A172 (cell line): Measurements from ENCODE around the gene SORT1. TPM values are rescaled to one million over a fixed set of nuclear protein-coding genes. Genes with fewer than 3 reads are reported as not detected.

Experiments used
- DNase-seq: peaks from one replicate; pipeline ENCODE4 v3.0.0-alpha.2; 2015; ENCODE audit warnings: low spot score
- total RNA-seq: library from RNA; depleted of rRNA; stranded (reverse); fragments of >200 nt; shearing (Covaris generic); gene quantifications from 2 replicates; pipeline ENCODE4 v1.2.3, GENCODE V29; 2014

Gene SORT1
- total RNA-seq, 1 experiment from 2014 or later: 15.9 TPM

DNA sequence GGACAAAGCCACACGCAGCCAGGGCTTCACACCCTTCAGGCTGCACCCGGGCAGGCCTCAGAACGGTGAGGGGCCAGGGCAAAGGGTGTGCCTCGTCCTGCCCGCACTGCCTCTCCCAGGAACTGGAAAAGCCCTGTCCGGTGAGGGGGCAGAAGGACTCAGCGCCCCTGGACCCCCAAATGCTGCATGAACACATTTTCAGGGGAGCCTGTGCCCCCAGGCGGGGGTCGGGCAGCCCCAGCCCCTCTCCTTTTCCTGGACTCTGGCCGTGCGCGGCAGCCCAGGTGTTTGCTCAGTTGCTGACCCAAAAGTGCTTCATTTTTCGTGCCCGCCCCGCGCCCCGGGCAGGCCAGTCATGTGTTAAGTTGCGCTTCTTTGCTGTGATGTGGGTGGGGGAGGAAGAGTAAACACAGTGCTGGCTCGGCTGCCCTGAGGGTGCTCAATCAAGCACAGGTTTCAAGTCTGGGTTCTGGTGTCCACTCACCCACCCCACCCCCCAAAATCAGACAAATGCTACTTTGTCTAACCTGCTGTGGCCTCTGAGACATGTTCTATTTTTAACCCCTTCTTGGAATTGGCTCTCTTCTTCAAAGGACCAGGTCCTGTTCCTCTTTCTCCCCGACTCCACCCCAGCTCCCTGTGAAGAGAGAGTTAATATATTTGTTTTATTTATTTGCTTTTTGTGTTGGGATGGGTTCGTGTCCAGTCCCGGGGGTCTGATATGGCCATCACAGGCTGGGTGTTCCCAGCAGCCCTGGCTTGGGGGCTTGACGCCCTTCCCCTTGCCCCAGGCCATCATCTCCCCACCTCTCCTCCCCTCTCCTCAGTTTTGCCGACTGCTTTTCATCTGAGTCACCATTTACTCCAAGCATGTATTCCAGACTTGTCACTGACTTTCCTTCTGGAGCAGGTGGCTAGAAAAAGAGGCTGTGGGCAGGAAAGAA lies 122.9 kb downstream of the SORT1 start:
- peak; percentile 87 for DNase-seq

DNA sequence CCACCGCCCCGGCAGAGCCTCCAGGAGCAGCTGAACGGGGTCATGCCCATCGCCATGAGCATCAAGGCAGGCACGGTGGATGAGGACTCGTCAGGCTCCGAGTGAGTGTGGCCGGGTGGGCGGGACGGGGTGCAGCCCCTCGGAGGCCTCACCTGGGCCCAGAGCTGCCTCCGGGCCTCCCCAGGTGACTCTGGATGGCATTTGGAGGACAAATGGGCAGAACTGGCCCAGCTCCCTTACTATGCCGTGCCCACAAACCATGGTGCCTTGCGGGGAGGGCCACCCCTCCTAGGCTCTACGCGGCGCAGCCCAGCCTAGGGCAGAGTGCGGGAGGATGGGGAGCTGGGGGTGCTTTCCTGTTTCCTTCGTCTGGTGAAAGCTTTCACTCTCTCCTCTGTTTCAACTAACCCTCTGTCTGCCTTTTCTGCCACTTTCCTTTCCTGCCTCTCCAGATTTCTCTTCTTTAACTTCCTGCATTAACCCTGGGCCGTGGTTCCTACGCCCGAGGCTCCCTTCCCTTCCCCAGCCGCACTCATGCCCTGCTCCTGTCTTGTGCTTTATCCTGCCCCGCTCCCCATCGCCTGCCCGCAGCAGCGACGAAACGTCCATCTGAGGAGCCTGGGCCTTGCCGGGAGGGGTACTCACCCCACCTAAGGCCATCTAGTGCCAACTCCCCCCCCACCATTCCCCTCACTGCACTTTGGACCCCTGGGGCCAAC lies 124.0 kb downstream of the SORT1 start:
- no peak for DNase-seq

DNA sequence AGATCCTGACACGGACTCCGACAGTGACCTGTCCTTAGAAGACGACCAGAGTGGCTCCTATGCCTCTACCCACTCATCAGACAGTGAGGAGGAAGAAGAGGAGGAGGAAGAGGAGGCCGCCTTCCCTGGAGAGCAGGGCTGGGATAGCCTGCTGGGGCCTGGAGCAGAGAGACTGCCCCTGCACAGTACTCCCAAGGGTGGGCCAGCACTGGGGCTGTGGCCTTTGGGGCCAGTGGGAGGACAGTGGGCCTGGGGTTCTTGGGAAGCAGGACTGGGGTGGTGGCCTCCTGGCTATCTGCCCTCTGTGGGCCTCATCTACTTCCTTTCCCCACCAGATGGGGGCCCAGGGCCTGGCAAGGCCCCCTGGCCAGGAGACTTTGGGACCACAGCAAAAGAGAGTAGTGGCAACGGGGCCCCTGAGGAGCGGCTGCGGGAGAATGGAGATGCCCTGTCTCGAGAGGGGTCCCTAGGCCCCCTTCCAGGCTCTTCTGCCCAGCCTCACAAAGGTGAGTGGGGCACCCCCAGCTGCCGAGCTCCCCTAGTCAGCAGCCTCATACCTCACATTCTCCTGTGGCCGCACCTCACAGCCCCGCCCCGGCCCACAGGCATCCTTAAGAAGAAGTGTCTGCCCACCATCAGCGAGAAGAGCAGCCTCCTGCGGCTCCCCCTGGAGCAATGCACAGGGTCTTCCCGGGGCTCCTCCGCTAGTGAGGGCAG lies 124.7 kb downstream of the SORT1 start:
- no peak for DNase-seq

DNA sequence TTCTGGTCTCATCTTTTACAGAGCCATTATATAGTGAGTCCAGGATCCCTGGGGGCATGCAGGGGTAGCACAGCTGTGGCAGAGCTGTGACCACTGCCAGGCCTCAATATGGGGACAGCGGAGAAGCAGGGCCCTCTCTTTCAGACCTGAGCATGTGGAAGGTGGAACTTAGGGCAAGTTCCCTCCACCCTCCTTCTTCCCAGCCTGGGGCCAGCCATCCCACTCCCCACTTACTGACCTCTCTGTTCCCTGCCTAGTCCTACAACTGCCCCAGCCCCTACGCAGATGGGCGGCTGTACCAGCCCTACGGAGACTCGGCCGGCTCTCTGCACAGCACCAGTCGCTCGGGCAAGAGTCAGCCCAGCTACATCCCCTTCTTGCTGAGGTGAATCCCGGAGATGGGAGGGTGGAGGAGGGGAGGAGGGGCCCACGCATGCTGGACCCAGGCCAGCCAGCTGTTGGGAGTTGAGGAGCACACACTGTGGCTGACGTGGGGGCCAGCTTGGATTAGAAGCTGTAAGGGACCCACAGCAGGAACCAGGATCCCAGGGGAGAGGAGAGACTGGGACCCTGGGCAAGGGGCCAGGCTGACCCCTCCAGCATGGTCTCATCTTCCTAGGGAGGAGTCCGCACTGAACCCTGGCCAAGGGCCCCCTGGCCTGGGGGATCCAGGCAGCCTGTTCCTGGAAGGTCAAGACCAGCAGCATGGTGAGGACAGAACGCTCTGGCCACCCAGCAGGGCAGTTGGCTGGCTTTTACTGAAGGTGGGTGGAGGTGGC lies 125.5 kb downstream of the SORT1 start:
- DNase-seq: no peak

DNA sequence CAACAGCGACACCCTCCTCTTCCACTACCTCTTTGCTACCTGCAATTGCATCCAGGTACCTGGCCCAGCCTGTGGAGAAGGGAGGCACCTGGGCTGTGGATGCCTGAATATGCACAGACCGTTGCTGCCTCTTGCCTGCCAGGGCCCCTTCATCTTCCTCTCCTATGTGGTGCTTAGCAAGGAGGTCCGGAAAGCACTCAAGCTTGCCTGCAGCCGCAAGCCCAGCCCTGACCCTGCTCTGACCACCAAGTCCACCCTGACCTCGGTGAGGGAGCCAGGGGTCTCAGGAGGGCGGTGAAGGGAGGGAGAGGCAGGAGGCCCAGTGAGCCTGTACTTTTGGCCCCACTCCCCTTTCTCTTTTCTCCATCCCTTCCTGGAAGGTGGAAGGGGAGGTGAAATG lies 126.3 kb downstream of the SORT1 start:
- no peak for DNase-seq

DNA sequence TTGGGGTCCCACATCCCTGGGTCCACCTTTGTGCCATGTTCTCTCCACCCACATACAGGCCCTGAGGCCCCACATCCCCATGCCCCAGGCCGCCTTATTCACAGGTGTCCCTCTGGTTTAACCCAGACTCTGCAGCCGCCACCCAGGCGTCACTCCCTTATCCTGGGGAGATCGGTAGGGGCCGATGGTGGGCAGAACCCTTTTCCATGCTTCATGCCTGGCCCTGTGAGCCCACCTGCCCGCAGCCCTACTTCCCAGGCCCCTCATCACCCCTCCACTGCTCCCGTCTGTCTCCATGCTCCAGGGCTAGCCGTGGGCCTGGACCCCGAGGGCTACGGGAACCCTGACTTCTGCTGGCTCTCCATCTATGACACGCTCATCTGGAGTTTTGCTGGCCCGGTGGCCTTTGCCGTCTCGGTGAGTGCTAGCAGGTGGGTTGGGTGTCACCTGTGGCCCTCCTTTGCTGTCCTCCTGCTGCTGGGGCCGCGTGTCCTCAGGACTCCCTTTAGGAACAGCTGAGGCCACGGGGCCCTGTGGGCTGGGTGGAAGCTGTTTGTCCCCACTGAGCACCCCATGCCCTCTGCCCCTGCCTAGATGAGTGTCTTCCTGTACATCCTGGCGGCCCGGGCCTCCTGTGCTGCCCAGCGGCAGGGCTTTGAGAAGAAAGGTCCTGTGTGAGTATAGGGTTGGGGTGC lies 126.9 kb downstream of the SORT1 start:
- no peak for DNase-seq

DNA sequence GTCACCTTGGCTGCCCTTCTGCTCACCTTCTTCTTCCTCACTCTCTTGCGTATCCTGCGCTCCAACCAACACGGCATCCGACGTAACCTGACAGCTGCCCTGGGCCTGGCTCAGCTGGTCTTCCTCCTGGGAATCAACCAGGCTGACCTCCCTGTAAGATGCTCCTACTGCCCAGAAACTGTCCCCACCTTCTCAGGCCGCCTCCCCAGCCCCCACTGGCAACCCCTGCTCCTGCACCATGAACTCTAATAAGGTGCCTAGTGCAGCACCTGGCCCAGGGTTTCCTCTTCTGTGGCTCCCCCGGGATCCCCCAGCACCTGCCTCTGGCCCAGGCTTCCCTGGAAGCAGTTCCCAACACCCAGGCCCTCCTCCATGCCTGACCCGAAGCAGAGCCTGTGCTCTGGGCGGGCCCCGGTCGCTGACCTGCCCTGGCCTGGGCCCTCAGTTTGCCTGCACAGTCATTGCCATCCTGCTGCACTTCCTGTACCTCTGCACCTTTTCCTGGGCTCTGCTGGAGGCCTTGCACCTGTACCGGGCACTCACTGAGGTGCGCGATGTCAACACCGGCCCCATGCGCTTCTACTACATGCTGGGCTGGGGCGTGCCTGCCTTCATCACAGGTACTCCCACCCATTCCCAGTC lies 127.6 kb downstream of the SORT1 start:
- no peak for DNase-seq

DNA sequence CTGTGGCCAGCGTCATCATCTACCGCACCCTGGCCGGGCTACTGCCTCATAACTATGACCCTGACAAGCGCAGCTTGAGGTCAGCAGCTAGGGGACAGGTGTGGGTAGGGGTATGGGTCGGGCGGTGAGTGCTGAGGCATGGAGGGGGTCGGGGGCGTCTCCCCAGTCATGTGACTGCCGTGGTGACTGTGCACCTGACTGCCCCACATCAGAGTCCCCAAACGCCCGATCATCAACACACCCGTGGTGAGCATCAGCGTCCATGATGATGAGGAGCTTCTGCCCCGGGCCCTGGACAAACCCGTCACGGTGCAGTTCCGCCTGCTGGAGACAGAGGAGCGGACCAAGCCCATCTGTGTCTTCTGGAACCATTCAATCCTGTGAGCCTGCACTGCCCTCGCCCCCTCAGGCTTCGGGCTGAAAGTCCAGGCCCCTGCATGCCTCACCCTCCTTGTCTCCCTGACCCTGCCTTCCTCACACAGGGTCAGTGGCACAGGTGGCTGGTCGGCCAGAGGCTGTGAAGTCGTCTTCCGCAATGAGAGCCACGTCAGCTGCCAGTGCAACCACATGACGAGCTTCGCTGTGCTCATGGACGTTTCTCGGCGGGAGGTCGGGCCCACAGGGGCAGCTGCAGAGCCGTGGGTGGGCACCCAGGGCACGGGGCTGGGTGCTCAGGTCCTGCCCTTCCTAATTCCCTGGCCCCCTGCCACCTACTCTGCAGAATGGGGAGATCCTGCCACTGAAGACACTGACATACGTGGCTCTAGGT lies 128.3 kb downstream of the SORT1 start:
- no peak for DNase-seq

DNA sequence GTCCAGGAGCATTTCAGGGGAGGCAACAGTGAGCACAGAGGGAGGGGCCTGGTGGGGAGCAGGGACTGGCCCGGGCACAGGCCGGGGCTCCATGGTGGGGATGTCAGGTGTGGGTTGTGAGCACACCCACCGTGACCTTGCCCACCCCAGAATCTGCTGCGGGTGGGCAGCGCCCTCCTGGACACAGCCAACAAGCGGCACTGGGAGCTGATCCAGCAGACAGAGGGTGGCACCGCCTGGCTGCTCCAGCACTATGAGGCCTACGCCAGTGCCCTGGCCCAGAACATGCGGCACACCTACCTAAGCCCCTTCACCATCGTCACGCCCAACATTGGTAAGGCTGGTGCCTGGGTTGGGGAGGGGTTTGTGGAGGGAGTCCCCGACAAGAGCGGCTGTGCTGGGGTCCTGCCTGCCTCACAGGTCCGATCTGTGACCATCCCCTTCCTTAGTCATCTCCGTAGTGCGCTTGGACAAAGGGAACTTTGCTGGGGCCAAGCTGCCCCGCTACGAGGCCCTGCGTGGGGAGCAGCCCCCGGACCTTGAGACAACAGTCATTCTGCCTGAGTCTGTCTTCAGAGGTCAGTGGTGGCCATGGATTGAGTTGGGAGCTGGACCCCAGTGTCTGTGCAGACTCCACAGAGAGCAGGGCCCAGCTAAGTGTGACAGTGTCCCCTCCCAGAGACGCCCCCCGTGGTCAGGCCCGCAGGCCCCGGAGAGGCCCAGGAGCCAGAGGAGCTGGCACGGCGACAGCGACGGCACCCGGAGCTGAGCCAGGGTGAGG lies 129.1 kb downstream of the SORT1 start:
- DNase-seq: no peak

DNA sequence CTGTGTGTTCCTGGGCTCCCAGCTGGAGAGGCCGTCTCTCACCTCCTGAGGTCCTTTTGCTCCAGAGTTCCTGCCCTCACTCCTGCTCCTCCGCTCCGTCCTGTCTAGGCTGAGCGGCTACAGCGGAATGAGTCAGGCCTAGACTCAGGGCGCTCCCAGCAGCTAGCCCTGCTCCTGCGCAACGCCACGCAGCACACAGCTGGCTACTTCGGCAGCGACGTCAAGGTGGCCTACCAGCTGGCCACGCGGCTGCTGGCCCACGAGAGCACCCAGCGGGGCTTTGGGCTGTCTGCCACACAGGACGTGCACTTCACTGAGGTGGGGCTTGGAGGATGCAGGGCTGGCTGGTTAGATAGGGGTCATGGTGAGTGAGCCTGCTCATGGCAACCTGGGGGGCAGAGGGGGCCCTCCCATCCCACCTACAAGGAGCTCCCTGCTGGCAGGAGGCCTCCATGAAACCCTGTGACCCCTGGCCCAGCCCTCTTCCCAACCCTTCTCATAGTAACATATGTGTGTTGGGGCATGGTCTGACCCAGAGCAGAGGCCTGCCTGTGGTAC lies 129.9 kb downstream of the SORT1 start:
- no peak for DNase-seq

DNA sequence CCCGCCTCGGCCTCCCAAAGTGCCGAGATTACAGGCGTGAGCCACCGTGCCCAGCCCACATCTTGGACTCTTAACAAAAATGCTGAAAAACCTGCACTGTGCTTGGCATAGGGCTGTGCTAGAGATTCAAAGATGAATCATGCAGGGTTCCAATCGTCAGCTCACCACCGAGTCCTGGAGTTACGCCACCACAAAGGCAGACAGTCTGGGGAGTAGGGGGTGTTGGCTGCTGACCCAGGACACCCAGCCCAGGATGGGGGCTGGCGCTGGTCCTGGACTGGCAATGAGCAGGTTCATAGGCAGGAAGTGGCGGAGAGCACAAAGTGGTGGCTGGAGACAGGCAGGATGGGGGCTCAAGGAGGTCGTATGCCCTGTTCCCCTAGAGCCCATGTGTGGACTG lies 130.8 kb downstream of the SORT1 start:
- peak; percentile 40 for DNase-seq

DNA sequence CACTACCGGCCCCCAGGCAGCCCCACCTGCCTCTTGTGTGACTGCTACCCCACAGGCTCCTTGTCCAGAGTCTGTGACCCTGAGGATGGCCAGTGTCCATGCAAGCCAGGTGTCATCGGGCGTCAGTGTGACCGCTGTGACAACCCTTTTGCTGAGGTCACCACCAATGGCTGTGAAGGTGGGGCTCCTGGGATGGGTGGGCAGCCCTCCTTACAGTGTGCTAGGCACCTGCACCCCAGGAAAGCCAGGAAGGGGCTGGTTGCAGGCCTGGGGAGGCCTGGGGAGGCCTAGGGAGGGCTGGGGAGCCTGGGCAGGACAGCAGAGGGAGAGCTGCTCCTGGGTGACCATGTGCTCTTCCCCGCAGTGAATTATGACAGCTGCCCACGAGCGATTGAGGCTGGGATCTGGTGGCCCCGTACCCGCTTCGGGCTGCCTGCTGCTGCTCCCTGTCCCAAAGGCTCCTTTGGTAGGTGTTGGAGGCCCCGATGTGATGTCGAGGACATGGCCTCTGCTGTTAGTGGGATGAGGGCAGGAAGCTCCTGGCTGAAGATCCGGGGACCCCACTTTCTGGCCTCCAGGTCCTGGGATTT lies 131.9 kb downstream of the SORT1 start:
- DNase-seq: no peak

DNA sequence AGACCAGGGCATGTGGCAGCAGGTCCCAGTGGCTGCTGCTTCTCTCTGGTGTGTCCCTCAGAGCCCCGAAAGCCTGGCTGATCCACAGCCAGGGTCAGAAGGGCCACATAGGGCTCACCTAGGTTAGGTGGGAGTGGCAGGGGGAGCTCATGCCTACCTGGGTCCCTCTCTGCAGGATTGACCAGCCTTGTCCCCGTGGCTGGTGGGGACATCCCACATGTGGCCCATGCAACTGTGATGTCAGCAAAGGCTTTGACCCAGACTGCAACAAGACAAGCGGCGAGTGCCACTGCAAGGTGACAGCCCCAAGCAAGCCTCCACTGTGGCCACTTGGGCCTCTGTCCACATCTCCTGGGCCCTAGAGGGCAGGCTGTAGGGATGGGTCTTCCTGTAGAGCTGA lies 132.7 kb downstream of the SORT1 start:
- DNase-seq: no peak

DNA sequence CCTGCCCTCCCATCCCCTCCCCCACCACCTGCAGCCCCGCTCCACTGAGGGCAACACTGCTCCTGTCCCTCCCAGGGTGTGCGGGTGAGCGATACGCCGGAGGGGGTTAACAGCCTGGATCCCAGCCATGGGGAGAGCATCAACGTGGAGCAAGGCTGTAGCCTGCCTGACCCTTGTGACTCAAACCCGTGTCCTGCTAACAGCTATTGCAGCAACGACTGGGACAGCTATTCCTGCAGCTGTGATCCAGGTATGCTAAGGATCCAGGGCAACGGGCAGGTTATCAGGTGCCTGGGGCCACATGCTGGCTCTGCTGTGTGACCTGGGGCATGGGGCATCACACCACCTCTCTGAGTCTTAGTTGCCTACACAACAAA lies 133.4 kb downstream of the SORT1 start:
- DNase-seq: no peak

DNA sequence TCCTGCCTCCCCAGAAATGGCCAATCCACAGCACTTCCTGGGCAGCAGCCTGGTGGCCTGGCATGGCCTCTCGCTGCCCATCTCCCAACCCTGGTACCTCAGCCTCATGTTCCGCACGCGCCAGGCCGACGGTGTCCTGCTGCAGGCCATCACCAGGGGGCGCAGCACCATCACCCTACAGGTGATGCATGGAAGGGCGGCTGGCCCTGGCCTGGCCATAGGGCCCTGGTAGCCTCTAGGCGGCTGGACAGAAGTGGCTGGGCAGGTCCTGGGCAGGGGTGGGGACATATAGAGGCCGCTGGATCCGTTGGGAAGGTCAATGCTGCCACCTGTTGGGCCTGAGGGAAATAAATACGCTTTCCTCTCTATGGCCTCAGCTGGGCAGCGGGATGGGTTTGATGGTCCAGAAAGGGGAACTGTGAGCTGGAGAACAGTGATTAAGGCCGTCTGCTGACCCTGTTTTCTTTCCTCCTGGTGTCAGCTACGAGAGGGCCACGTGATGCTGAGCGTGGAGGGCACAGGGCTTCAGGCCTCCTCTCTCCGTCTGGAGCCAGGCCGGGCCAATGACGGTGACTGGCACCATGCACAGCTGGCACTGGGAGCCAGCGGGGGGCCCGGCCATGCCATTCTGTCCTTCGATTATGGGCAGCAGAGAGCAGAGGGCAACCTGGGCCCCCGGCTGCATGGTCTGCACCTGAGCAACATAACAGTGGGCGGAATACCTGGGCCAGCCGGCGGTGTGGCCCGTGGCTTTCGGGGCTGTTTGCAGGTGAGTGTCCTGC lies 133.9 kb downstream of the SORT1 start:
- DNase-seq: peak; percentile 92

DNA sequence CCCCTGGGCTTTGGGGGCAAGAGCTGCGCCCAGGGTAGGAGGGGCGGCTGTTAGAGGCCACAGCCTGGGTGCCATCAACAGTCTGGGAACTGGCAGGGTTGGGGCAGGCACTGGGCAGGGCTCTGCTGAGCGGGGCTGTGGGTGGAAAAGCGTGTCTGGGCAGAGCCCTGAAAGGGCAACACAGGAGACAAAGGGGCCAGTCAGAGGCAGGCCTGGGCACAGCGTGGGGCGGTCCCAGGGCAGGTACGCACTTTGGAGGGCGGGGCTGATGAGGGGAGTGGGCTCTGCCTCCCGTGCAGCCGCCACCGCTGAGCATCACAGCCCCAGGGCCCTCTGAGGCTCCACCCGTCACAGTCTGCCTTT lies 134.5 kb downstream of the SORT1 start:
- DNase-seq: no peak

DNA sequence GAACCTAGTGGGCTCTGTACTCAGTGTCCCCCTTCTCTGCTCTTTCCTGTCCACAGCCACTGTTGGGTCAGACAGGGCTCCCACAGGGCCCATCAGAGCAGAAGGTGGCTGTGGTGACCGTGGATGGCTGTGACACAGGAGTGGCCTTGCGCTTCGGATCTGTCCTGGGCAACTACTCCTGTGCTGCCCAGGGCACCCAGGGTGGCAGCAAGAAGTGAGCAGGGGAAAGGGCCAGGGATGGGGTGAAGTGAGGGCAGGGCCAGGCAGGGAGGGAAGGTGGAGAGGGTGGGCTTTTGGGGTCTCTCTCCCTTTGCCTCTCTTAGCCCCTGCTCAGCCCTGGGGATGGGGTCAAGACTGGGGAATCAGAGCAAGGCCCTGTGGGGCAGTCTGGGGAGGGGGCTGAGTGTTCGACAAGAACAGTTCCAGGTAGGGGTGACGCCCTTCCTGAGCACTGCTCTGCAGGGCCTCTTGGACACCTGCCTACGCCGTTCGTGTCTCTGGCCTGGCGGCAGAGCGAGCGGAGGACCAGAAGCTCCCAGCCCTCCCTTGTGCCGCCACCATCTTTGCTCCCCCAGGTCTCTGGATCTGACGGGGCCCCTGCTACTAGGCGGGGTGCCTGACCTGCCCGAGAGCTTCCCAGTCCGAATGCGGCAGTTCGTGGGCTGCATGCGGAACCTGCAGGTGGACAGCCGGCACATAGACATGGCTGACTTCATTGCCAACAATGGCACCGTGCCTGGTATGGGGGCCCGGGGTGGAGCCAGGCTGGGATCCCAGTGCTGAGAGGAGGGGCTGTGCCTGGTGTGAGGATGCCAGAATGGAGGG lies 135.3 kb downstream of the SORT1 start:
- no peak for DNase-seq
